ENCODE results near the gene NEMP1. TPM values are rescaled to one million over a fixed set of nuclear protein-coding genes. Genes with fewer than 3 reads are reported as not detected.

The NEMP1 gene
- total and polyA plus RNA-seq, 2 of the 13 experiments (the other 11 are each of a cell fraction or from before 2014, with no cell fraction given) = 11.4 to 12.9 TPM

- TF ChIP-seq FOXC1 (CRISPR knock-in tag; IDR thresholded peaks at IDR 0.05; ENCODE audit: borderline replicate concordance) (peak; percentile 50; the same call in 1 of the 2 replicates), MXI1 (IDR thresholded peaks at IDR 0.05; ENCODE audit: borderline replicate concordance, low read depth, low read length) (no peak; the same call in 2 of the 3 replicates), FOXJ3 (CRISPR knock-in tag; IDR thresholded peaks at IDR 0.05; ENCODE audit: borderline replicate concordance) (no peak), BORCS8-MEF2B (CRISPR knock-in tag; IDR thresholded peaks at IDR 0.05) (0 out of 2 replicates have a peak, but pooled peaks have one; percentile 33), ATF1 (CRISPR knock-in tag; IDR thresholded peaks at IDR 0.05) (no peak), STAT5B (CRISPR knock-in tag; IDR thresholded peaks at IDR 0.05) (no peak), STAT6 (CRISPR knock-in tag; IDR thresholded peaks at IDR 0.05; ENCODE audit: borderline replicate concordance) (no peak), ZNF30 (CRISPR knock-in tag; IDR thresholded peaks at IDR 0.05) (0 out of 2 replicates have a peak, but pooled peaks have one; percentile 42), CENPX (CRISPR knock-in tag; IDR thresholded peaks at IDR 0.05) (no peak), KAT2B (IDR thresholded peaks at IDR 0.05; ENCODE audit: borderline replicate concordance, low read depth, low read length) (no peak), ZNF674 (CRISPR knock-in tag; IDR thresholded peaks at IDR 0.05; ENCODE audit: low read depth) (0 out of 2 replicates have a peak, but pooled peaks have one; percentile 70), ETV5 (CRISPR knock-in tag; IDR thresholded peaks at IDR 0.05; ENCODE audit: borderline replicate concordance) (no peak; the same call in 1 of the 2 replicates)
- TF ChIP-seq, protein P1, sequence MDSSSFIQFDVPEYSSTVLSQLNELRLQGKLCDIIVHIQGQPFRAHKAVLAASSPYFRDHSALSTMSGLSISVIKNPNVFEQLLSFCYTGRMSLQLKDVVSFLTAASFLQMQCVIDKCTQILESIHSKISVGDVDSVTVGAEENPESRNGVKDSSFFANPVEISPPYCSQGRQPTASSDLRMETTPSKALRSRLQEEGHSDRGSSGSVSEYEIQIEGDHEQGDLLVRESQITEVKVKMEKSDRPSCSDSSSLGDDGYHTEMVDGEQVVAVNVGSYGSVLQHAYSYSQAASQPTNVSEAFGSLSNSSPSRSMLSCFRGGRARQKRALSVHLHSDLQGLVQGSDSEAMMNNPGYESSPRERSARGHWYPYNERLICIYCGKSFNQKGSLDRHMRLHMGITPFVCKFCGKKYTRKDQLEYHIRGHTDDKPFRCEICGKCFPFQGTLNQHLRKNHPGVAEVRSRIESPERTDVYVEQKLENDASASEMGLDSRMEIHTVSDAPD (CRISPR knock-in tag; IDR thresholded peaks at IDR 0.05) = no peak
- TF ChIP-seq, protein P2, sequence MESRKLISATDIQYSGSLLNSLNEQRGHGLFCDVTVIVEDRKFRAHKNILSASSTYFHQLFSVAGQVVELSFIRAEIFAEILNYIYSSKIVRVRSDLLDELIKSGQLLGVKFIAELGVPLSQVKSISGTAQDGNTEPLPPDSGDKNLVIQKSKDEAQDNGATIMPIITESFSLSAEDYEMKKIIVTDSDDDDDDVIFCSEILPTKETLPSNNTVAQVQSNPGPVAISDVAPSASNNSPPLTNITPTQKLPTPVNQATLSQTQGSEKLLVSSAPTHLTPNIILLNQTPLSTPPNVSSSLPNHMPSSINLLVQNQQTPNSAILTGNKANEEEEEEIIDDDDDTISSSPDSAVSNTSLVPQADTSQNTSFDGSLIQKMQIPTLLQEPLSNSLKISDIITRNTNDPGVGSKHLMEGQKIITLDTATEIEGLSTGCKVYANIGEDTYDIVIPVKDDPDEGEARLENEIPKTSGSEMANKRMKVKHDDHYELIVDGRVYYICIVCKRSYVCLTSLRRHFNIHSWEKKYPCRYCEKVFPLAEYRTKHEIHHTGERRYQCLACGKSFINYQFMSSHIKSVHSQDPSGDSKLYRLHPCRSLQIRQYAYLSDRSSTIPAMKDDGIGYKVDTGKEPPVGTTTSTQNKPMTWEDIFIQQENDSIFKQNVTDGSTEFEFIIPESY (CRISPR knock-in tag; IDR thresholded peaks at IDR 0.05) = no peak
- TF ChIP-seq, protein P3, sequence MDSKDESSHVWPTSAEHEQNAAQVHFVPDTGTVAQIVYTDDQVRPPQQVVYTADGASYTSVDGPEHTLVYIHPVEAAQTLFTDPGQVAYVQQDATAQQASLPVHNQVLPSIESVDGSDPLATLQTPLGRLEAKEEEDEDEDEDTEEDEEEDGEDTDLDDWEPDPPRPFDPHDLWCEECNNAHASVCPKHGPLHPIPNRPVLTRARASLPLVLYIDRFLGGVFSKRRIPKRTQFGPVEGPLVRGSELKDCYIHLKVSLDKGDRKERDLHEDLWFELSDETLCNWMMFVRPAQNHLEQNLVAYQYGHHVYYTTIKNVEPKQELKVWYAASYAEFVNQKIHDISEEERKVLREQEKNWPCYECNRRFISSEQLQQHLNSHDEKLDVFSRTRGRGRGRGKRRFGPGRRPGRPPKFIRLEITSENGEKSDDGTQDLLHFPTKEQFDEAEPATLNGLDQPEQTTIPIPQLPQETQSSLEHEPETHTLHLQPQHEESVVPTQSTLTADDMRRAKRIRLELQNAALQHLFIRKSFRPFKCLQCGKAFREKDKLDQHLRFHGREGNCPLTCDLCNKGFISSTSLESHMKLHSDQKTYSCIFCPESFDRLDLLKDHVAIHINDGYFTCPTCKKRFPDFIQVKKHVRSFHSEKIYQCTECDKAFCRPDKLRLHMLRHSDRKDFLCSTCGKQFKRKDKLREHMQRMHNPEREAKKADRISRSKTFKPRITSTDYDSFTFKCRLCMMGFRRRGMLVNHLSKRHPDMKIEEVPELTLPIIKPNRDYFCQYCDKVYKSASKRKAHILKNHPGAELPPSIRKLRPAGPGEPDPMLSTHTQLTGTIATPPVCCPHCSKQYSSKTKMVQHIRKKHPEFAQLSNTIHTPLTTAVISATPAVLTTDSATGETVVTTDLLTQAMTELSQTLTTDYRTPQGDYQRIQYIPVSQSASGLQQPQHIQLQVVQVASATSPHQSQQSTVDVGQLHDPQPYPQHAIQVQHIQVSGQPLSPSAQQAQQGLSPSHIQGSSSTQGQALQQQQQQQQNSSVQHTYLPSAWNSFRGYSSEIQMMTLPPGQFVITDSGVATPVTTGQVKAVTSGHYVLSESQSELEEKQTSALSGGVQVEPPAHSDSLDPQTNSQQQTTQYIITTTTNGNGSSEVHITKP (CRISPR knock-in tag; IDR thresholded peaks at IDR 0.05; ENCODE audit: low read depth) = no peak
- TF ChIP-seq, protein P4, sequence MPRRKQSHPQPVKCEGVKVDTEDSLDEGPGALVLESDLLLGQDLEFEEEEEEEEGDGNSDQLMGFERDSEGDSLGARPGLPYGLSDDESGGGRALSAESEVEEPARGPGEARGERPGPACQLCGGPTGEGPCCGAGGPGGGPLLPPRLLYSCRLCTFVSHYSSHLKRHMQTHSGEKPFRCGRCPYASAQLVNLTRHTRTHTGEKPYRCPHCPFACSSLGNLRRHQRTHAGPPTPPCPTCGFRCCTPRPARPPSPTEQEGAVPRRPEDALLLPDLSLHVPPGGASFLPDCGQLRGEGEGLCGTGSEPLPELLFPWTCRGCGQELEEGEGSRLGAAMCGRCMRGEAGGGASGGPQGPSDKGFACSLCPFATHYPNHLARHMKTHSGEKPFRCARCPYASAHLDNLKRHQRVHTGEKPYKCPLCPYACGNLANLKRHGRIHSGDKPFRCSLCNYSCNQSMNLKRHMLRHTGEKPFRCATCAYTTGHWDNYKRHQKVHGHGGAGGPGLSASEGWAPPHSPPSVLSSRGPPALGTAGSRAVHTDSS (CRISPR knock-in tag; conservative IDR thresholded peaks at IDR 0.05) = no peak
Measured at GRCh38 chr12:57049890-57050289, 28.7 kb downstream of the NEMP1 start, which contains the start of gene MYO1A (continued).

Measured in HepG2 (cell line).